ENCODE results near the gene SLC6A4.
A peak's percentile ranks its signal among the peaks of the same experiment; 100 is the strongest.
"Not testable (repeated sequence)": the region's sequence is repeated elsewhere in the genome, so short reads cannot be mapped to it uniquely, and the experiment has no call there.

Gene SLC6A4

DNA sequence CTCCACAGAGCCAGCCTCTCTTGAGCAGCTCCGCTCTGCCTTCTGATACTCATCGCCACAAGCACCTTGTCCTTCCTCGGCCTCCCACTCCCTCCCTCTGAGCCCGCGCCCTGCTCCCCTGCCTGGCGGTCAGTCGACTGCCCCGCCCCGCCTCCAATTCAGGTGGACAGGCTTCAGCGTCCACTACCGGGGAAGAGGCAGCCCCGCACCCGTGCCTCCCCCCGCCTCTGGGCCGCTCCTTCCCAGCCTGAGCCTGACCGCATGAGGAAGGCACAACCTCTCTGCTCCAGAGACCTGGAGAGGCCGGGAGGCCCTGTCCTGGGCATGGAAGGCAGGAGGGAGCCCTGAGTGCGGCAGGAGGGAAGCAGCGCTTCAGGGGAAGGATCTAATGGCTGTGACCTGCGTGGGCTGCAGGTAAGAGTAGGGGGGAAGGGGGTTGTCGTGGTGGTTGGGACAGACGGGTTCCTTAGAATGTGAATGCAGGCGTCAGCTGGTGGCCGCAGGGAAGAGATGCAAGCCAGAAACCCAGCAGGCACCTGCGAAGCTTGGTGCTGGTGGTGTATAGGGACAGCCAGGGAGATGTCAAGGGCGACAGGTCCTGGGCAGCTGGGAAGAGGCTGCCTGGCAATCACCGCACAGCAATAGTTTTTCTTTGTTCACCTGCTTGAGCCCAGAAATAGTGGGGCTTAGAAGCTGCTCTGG is 3.0 kb upstream of the SLC6A4 start:
- no peak for DNase-seq

DNA sequence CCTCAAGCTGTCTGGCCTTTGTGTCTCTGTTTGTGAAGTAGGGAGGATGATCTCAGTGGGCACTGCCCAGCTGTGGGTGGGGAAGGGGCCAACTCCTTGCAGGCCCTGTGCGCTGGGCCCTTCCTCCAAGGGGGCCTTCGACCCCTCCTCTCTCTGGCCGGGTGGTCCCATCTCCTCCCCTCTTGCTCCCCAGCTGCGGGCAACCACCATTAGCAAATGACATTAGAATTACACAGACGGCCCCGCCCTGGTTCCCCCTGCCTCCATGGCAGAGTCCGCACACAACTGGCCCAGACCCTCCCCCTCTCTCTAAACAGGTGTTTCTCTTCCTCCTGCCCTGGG is 2.5 kb upstream of the SLC6A4 start:
- DNase-seq, result no peak

DNA sequence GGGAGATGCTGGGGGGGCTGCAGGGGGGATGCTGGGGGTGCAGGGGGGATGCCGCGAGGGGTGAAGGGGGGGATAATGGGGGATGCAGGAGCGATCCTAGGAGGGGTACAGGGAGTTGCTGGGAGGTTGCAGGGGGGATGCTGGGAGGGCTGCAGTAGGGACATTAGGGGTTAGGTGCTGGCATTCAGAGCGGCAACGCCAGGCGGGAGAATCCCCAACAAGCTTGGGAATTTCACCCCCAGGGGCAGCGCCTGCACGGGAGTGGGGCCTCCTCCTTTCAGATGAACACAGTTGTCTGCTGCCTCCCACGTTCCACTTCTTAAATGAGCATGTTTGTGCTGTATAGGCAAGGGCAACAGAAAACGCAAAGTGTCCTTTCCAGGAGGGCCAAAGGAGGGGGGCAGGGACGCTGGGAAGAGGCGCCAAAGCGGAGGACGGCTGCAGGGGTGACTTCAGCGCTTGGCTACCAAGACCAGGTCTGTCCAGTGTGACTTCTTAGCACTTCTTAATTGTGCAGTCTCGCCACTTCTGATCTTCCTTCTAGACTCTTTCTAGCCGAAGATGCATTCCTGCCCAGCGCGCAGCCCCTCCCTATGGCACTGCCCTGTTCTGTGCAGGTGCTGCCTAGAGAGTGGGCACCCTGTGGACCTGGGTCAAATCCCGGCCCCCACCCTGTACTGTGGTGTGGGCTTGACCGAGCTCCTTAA is 2.0 kb upstream of the SLC6A4 start:
- no peak for DNase-seq

DNA sequence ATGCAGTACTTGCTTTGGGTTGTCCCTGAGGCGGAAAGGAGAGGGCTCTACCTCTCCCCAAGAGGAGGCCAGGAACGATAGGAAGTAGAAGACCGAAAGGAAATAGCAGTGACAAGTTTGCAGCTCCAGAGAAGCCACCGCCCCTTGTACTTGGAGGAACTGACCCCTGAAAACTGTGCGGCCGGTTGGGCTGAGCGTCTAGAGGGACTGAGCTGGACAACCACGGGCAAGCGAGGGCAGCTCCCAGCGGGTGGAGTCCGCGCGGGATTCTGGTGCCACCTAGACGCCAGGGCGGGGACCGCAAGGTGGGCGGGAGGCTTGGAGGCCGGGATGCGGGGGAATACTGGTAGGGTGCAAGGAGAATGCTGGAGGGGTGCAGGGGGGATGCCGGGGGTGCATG is 1.3 kb upstream of the SLC6A4 start:
- DNase-seq, result peak; percentile 25 to 38

DNA sequence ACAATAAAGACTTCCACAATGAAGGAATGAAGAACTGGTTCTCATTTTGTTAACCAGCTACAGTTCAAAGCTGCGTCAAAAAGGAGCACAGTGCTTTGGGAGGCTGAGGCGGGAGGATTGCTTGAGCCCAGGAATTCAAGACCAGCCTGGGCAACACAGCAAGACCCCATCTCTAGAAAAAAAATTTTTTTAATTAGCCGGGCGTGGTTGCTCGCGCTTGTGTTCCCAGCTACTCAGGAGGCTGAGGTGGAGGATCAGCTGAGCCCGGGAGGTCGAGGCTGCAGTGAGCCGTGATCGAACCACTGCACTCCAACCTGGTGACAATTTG is 764 bp upstream of the SLC6A4 start:
- DNase-seq, result no peak

DNA sequence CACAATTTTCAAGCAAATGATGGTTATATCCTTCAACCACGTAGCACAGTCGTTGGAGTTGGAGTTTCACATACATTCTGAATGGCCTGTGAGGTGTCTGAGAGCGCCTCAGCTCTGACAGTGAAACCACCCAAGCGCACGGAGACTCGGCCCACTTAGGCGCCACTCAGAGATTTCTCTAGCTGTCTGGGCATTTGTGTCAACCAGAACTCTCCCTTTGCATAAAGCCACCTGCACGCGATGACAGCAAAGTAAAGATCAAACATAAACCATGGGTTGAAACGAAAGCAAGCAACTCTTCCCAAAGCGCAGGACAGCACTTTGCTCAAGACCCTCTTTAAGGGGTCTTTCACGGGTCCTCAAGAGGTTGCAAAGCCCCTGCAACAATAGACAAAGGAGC is 533 bp downstream of the SLC6A4 start:
- DNase-seq, result no peak

DNA sequence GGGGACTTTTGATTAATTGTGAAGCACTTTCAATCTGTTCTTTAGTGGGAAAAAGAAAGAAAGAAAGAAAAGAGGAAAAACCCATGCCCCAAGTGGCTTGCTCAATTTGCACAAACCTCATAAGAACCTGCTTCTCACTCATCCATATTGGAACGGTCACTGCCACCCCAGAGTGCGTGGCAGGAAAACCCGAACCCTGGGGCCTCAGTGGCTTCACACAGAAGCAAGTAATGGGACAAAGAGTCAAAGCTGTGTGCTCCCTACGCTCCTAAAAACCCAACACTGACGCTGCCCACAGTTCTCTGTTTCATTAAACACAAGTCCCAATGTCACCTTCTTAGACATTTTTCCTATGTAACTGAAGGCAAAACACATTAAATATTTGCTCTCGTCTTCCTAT is 1.2 kb downstream of the SLC6A4 start:
- no peak for DNase-seq

DNA sequence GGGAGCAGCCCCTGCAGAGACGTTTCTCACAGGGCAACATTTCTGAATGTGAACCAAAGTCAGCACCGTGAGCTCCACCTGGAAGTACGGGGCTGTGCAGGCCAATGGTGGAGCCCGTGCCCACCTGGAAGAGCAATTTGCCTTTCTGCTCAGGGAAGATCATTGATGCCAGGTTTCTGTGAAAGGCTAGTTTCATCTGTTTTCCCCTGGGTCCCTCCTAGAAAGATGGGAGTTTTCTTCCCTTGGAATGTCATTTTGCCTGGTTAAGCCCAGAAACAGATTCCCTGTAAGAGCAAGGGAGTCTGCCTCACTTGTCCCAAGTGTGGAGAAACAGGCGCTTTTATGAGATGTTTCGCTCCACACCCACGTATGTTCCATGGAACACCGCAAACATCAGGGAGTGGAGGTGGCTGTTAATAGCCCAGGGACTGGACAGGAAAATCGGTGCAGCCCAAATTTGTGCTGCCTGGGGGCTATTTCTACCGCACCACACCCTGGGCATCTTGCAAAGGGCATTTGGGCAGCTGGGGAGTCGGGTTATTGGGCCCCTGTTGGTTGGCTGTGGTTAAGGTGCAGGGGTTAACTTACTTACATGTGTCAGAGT is 2.6 kb downstream of the SLC6A4 start:
- no peak for DNase-seq

DNA sequence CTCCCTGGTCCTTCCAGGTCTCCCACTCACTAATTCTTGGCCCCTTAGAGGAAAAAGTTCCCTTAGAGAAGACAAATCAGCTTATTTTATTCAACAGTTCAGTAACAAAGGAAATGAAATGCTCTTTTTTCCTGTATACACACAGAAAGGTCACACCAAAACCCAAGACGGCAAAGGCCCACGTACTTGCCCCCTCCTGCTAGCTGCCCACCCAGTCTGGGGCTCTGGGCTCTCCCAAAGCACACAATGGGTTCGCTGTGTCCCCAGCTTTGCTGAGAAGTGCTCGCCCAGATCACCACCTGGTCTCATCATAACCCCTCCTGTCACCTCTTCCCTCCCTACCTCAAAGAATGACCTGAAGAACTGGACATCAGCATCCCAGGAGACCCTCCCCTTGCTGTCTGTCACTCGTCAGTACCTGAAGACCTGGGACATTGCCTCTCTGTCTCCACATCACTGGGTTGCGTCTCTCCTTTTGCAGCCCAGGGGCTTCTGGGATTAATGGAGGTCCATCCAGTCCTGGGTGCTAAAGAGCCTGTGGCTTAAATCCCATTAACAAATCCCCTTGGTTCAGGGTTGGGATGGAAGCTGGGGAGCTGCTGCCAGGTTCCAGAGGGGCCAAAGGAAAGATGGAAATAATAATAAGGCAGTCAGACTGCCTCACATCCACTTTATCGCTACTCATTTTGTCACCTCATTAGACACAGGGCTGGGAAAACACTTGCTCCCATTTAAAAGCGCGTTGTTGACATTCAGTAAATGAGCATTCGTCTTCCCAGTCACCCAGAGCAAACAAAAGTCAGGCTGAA is 3.3 kb downstream of the SLC6A4 start:
- DNase-seq, result no peak

DNA sequence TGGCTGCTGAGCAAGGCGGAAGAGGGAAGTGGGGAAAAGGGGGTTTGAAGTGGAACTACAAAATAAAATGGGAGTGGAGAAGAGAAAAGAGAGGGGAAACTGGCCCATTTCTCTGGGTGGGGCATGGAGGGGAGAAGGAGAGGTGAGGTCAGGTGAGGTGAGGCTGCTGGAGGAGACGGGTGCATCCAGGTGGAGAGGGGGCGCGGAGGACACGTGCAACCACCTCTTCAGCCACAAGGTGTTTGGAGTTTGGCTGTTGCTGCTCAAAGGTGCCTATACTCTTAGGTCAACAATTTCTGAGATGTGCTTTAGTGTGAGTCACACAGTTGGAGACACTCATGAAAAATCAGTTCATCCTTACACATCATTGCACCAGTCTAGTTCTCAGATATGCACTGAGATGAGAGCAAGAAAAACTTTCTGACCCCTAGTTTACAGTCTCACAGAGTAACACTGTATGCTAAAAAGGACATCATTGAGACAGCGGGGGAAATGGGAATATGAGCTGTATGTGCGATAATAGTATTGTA is 4.8 kb downstream of the SLC6A4 start:
- no peak for DNase-seq

DNA sequence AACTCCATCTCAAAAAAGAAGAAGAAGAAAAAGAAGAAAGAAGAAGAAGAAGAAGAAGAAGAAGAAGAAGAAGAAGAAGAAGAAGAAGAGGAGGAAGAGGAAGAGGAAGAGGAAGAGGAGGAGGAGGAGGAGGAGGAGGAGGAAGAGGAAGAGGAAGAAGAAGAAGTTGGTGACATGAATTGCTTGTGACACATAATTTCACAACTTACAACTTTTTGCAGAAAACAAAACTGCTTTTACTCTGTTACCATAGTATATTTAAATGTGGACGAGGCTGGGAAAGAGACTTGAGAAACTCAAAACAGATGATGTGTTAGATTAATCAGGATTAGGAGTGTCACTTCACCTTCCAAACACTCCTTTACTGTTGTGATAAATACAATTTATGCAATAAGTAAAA is 5.5 kb downstream of the SLC6A4 start:
- not testable (repeated sequence) for DNase-seq

DNA sequence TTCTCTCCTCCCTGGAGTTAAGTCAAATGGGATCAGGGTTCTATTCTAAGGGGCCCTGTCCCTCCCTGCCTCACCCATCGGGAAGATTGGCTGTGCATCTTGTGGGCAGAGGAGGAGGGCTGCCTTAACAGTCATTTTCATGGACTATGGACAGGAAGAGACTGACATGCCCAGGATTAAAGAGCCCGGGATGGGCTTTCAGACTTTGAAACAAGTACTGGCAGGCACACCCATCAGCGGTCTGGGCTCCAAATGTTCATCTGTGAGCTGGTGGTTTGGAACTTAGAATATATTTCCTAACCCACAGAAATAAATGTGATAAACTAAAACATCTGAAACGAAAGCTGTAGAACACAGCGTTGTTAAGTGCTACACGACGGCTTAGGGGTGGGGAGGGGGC is 6.5 kb downstream of the SLC6A4 start:
- no peak for DNase-seq

DNA sequence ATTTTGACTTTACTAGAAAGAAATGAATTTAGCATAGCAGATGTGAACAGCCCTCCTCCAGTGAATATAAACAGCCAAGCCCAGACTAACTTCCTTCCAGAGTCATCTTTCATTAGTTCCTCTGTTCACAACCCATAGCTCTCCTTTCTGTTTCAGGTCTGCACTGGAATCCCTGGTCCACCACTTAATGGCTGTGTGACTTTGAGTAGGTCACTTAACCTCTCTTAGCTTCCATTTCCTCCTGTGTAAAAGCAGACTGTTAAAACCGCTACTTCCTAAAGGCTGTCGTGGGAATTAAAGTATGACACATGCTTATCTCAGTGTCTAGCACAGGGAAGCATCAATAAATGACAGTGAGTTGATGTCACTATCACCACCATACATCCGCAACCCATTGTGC is 7.5 kb downstream of the SLC6A4 start:
- DNase-seq, result no peak

DNA sequence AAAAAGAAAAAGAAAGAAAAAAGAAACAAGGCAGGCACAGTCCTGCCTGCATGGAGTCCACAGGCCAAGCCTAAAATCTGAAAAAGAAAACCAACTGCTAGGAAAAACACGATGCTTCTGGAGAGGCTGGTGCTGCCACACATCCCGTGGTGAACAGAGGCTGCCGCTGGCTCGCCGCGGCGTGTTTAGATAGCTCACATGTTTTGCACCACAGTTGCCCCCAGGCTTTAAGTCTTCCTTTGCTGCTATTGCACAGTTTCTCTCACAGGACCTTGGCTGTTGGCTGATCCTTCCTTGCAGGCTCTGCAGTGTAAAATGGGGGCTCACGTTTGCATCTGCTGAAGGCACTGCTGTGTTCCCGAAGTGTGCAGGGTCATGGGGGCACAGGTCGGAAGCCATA is 8.6 kb downstream of the SLC6A4 start:
- no peak for DNase-seq

DNA sequence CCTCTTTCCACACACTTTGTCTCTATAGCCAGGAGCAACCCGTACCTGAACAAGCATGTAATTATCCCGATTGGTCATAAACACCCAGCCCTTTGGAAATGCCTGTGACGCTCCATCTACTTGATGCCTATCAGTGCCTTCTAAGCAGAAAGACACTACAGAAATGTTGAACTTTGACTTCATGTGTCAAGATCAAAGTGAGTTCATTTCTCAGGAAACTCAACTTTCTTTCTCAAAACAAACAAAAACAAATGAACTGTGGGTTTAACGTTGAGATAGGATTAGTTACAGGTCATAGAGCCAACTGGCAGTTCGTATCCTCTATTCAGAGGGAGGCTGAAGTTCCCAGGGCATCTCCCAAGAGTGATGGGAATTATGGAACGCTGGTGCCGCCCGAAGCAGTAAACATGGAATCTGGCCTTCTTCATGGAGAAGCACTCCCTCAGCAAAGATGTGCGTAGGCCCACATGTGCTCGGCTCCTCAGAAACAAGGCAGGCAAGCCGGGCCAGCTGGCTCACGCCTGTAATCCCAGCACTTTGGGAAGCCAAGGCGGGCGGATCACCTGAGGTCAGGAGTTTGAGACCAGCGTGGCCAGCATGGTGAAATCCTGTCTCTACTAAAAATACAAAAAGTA is 9.5 kb downstream of the SLC6A4 start:
- no peak for DNase-seq

DNA sequence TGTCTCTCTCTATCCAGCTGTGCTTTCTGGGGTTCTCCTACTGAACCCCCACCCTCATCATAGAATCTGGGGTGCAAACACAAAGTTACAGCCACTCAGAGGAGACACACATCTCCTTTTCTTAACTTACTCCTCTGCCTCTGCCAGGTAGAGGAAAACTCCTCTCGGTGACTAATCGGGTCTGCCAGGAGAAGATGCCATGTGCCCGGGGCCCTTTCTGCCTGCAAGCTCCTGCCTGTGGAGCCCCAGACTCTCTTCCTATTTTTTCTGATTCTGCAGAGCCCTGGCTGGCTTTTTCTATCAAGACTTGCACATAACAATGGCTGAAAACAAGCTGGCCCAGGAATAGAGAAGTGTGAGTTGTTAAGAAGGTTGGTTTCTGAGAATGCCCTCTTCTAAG is 10.4 kb downstream of the SLC6A4 start:
- DNase-seq, result no peak

DNA sequence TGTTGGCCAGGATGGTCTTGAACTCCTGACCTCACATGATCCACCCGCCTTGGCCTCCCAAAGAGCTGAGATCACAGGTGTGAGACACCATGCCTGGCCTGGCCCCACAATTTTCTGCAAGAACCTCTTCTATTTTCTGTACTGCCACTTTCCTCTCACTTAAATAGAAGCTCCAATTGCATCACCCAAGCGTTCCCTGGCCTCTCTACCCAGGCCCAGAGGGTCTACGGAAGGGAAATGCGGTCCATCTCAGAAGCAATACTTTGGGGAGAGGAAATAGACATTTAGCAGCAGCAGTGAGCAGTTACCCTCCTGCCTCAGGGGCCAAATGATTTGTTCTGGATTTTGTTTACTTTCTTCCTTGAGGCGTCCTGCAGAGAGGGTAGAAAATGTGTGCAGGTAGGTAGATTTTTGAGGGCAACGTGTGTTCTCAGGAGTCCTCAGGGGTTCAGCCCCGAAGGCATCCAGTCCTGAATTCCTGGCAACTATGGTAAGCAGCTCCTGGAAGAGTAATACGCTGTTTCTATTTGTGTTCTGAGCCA is 11.0 kb downstream of the SLC6A4 start:
- DNase-seq, result no peak

DNA sequence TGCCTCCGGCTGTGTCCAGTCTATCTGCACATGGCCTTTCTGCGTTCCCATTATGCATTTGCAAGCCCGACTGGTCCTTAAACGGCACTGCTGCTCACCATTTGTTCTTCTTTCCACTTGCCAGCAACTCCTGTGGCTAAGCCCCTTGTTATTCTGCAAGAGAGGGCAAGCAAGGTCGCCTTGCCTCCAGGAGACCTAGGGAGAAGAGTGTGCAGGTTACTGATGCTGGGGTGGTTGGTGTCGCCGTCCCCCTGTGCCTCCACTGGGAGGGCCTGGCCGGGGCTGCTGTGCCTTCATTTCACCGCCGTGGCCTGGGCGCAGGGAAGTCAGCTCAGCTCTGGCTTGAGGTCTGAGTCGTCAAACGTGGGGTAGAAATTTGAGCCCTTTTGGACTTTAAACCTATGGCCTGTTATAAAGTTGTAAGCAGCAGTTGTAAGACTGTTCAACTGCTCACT is 12.7 kb downstream of the SLC6A4 start:
- DNase-seq, result no peak

DNA sequence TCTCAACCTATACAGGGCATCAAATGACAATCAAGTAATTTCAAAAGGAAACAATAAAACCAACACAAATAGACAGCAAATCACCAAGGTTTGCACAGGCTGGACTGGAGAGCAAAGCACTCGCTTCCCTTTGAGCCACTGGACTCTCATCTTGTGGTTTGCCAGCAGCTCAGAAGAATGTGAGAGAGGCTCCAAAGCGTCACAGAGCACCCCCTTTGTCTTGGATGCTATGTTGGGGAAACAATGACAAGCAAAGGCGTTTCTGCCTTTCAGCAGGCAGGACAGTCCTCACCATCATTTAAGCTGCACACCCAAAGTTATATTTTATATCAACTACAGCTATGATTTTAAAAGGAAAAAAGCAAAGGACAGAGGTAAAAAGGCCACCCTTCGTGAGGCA is 13.2 kb downstream of the SLC6A4 start:
- no peak for DNase-seq

DNA sequence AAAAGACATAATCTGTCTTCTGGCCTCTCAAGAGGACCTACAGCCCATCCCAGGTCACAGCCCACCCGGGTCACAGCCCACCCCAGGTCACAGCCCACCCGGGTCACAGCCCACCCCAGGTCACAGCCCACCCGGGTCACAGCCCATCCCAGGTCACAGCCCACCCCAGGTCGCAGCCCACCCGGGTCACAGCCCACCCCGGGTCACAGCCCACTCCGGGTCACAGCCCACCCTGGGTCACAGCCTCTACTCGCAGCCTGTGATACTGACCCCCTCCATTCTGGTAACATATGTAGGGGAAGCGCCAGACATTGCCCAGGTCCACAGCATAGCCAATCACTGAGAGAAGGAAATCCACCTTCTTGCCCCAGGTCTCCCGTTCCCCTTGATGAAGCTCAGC is 14.2 kb downstream of the SLC6A4 start:
- DNase-seq, result no peak

DNA sequence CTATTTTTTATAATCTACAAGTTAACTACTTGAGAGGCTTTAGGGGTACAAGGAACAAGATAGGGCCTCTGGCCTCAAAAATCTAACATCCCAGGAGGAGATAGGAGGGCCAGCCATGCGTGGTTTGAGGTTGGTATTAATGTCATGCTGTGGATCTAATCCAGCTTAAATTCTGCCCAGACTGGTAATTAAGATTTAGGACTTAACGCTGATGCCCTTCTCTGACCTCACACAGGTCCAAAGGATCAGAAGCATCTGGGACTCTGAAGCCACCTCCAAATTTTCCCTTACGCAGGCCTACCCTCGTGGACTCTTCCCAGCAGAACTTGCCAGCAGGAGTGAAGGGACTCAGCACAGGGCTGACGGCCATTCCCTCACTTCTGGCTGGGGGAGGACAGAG is 15.1 kb downstream of the SLC6A4 start:
- no peak for DNase-seq

DNA sequence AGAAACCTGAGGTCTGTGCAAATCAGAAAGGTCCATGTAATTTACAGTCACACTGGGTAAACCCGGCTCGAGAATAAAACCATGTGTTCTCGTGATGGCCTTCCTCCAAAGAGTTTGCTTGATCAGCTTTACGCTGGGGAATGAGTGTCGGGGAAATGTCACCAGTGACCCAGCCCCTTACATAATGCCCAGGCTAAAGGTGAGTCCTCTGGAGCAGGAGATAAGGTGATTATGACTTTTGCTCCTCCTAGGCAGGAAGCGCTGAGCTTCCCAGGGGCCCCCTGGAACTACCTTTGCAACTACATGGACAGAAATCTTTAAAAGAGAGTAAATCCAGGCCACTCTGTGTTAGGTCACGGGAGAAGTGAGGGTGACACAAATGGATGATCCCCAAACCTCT is 15.7 kb downstream of the SLC6A4 start:
- DNase-seq, result no peak

DNA sequence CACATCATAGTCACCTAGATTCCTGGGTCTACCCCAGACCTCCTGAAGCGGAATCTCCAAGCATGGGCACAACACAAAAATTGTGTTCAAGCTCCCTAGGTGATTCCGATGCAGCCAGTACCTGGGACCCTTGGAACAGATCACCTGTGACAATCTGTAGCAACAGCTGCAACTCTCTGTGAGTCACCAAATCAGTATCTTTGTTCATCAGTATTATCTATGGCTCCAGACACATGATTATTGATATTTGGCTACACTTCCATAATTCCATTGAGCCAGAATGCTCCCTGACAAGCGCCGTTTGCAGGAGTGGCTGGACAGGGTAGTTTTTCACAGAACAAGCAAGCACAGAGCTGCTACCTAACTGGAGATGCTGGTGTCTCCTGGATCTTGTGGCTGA is 16.2 kb downstream of the SLC6A4 start:
- DNase-seq, result no peak

Measured in SHP77 (cell line).